OCI-LY3 (cell line): ENCODE results near the gene DTX1.

Source experiments
- H2AFZ ChIP-seq: fragments of 200-600, 300-600 bp; shearing (Covaris generic); 2 replicates; pipeline ENCODE4 v1.6.0; 2014; ENCODE audit warnings: antibody characterized with exemption, low read depth, low read length
- H3K27ac ChIP-seq: fragments of 200-600, 300-600 bp; sonication (generic); 2 replicates; pipeline ENCODE4 v1.5.1; 2014; ENCODE audit warnings: mild to moderate bottlenecking, low read length, moderate library complexity, mixed read lengths
- H3K27me3 ChIP-seq: fragments of 200-600, 300-600 bp; sonication (generic); 2 replicates; pipeline ENCODE4 v1.6.1; 2014; ENCODE audit warnings: low read depth, low read length, mixed read lengths
- H3K36me3 ChIP-seq: fragments of 200-600, 300-600 bp; sonication (generic); replicated peaks from 2 replicates; pipeline ENCODE3; 2014; ENCODE audit warnings: low read depth, low read length, mixed read lengths
- H3K4me1 ChIP-seq: fragments of 300-600, 200-600 bp; sonication (generic); 2 replicates; pipeline ENCODE4 v1.6.1; 2014; ENCODE audit warnings: low read length, mixed read lengths
- H3K4me2 ChIP-seq: fragments of 200-600, 300-600 bp; sonication (generic); 2 replicates; pipeline ENCODE4 v1.6.1; 2014; ENCODE audit warnings: low read length, mixed read lengths
- H3K4me3 ChIP-seq: fragments of 300-600, 200-600 bp; sonication (generic); 2 replicates; pipeline ENCODE4 v1.5.1; 2014; ENCODE audit warnings: antibody characterized with exemption, mild to moderate bottlenecking, low read length, moderate library complexity
- H3K79me2 ChIP-seq: fragments of 300-600, 200-600 bp; shearing (Covaris generic); 2 replicates; pipeline ENCODE4 v1.6.1; 2014; ENCODE audit warnings: mild to moderate bottlenecking, low read length, mixed read lengths
- H3K9ac ChIP-seq: fragments of 300-600, 200-600 bp; shearing (Covaris generic); 2 replicates; pipeline ENCODE4 v1.6.0; 2014; ENCODE audit warnings: mild to moderate bottlenecking, low read length, moderate library complexity
- H3K9me3 ChIP-seq: fragments of 200-600, 300-600 bp; shearing (Covaris generic); 2 replicates; pipeline ENCODE4 v1.6.1; 2014; ENCODE audit warnings: low read length, mixed read lengths; ENCODE audit not compliant: insufficient read depth
- H4K20me1 ChIP-seq: fragments of 200-600, 300-600 bp; sonication (generic); 2 replicates; pipeline ENCODE4 v1.6.1; 2016; ENCODE audit warnings: low read length, mixed read lengths; ENCODE audit not compliant: insufficient read depth
- EZH2phosphoT487 ChIP-seq: fragments of 200-600 bp; shearing (Covaris generic); IDR thresholded peaks from 2 replicates; pipeline ENCODE4 v1.6.1; 2018; ENCODE audit warnings: antibody characterized with exemption, mixed run types, low read depth
- TF ChIP-seq, protein P1 (sequence below): fragments of 200-600, 300-600 bp; sonication (generic); IDR thresholded peaks from 2 replicates; pipeline ENCODE4 v1.5.1; 2014; ENCODE audit warnings: antibody characterized with exemption, low read length, low read depth

The DTX1 gene

DNA sequence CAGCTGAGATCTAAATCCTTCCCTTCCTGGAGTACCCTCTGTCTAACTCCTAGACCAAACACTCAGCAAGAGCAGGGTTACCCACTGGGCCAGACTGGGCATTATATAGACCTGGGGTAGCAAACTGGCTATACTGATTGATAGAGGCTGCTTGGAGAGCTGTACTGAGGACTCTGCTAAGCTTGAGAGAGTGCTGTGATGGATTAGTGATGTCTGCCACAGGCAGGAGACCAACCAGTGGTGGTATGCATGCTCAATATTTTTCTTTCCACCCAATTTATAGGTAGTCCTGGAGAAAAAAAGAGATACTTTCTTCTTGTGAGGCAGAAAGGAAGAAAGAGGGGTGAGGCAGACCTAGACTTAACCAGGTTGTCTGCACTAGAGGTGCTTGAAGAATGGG, 33.3 kb downstream of the DTX1 start:
- Histone ChIP-seq H3K27ac (no peak overlapping the region), H3K4me2 (no peak overlapping the region), H3K4me3 (no peak overlapping the region), H3K9ac (no peak overlapping the region), H3K9me3 (no peaks in the 10 kb centered on the region), H3K79me2 (no peaks in the 10 kb centered on the region), H3K4me1 (peaks cover 61% of the 10 kb centered on the region), H3K36me3 (no peaks in the 10 kb centered on the region), H3K27me3 (no peaks in the 10 kb centered on the region), H2AFZ (no peak overlapping the region), H4K20me1 (no peaks in the 10 kb centered on the region)
- TF ChIP-seq, protein P1, sequence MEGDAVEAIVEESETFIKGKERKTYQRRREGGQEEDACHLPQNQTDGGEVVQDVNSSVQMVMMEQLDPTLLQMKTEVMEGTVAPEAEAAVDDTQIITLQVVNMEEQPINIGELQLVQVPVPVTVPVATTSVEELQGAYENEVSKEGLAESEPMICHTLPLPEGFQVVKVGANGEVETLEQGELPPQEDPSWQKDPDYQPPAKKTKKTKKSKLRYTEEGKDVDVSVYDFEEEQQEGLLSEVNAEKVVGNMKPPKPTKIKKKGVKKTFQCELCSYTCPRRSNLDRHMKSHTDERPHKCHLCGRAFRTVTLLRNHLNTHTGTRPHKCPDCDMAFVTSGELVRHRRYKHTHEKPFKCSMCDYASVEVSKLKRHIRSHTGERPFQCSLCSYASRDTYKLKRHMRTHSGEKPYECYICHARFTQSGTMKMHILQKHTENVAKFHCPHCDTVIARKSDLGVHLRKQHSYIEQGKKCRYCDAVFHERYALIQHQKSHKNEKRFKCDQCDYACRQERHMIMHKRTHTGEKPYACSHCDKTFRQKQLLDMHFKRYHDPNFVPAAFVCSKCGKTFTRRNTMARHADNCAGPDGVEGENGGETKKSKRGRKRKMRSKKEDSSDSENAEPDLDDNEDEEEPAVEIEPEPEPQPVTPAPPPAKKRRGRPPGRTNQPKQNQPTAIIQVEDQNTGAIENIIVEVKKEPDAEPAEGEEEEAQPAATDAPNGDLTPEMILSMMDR, result no peak
- TF ChIP-seq EZH2phosphoT487, result no peak

DNA sequence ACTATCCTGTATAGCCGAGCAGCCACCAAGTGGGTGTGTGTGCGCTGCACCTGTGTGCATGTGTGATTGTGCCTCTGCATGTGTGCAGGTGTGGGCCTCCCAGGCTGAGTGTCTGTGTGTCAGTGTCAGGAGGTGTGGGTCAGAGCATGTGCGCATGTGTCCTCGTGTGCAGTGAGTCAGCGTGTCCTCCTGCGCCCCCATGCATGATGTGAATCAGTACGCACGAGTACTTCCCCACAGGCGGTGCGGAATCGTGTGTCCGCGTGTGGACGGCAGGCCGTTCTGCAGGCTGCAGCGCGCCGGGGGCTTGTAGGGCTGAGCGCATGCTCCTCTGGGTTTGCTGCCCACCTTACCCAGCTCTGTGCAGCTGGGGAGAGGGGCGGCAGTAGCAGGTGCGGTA, 34.2 kb downstream of the DTX1 start:
- H2AFZ ChIP-seq, result no peak overlapping the region
- TF ChIP-seq, protein P1, result no peak
- no peaks in the 10 kb centered on the region for H3K79me2 ChIP-seq
- no peak overlapping the region for H3K4me3 ChIP-seq
- H3K9ac ChIP-seq, result no peak overlapping the region
- H3K36me3 ChIP-seq, result no peaks in the 10 kb centered on the region
- no peaks in the 10 kb centered on the region for H3K27me3 ChIP-seq
- no peaks in the 10 kb centered on the region for H3K9me3 ChIP-seq
- H3K4me2 ChIP-seq, result no peak overlapping the region
- H4K20me1 ChIP-seq, result no peaks in the 10 kb centered on the region
- peaks cover 54% of the 10 kb centered on the region for H3K4me1 ChIP-seq
- H3K27ac ChIP-seq, result no peak overlapping the region

DNA sequence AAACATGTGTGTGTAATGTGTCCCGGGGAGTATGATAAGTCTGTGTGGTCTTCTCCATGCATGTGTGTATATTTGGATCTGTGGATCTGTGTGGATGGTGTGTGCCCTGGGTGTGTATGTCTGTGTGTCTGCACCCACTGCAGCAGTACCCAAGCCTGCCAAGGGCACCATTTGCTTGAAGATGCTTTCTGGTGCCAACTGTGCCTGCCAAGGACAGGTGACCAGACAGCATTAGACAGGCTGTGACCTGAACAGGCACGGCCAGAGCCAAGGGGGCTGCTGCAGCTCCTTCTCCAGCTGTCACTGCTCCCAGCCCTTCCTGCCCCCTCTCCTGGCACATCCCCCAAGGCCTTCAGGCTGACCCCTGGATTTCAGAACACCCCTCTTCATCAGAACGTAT, 35.0 kb downstream of the DTX1 start:
- Histone ChIP-seq H3K27ac (no peak overlapping the region), H4K20me1 (no peaks in the 10 kb centered on the region), H3K4me2 (no peak overlapping the region), H3K9me3 (no peaks in the 10 kb centered on the region), H3K4me1 (peaks cover 47% of the 10 kb centered on the region), H3K4me3 (no peak overlapping the region), H3K79me2 (no peaks in the 10 kb centered on the region), H2AFZ (no peak overlapping the region), H3K27me3 (no peaks in the 10 kb centered on the region), H3K9ac (no peak overlapping the region), H3K36me3 (no peaks in the 10 kb centered on the region)
- TF ChIP-seq EZH2phosphoT487, result no peak
- TF ChIP-seq, protein P1, result no peak

DNA sequence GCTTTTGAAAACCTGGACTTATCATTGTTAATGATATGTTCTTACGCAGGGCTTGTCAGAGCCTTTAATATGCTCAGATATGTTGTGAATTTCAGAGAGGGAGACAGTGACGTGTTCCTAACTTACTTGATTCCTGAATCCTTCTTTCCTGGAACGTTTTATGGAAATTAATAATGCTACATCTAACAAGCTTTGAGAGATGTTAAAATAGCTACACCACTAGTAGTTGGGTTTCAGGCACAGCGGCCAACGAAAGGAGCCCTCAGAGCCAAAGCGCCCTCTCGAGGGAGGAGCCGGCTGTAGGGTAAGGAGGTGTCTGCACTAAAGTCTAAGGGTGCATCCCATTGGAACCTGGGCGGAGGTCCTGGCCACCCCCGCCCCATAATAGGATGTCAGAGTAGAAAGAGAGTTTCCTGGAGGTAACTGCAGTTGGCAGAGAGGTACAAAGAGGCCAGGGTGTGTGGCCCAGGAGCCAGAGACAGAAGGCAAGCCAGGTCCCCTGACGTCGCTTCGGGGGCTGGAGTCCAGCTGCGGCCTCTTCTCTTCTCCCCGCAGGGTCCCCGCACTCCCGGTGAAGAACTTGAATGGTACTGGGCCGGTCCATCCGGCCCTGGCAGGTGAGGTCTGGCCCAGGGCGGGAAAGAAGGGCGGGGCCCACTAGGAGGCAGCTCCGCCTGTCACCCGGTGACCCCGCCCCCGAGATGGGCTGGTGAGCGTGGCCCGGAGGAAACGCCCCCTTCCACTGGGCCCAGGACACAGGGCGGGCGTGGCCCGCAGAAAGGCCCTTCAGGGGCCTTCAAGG, 36.3 kb downstream of the DTX1 start:
- Histone ChIP-seq H3K27me3 (no peaks in the 10 kb centered on the region), H3K9me3 (no peaks in the 10 kb centered on the region), H3K79me2 (no peaks in the 10 kb centered on the region), H3K4me2 (peak overlapping the region; percentile 99), H3K9ac (peak overlapping the region; percentile 81), H4K20me1 (no peaks in the 10 kb centered on the region), H3K4me3 (peak overlapping the region; percentile 84), H3K4me1 (peaks cover 35% of the 10 kb centered on the region), H3K27ac (peak overlapping the region; percentile 30; the same call in 1 of the 2 replicates), H3K36me3 (no peaks in the 10 kb centered on the region), H2AFZ (peak overlapping the region; percentile 97)
- TF ChIP-seq, protein P1, result peak; percentile 84
- no peak for TF ChIP-seq EZH2phosphoT487
